Peyer's patch (tissue), 4 donors: ENCODE data around the gene ZFAND2A. TPM values are rescaled to one million over a fixed set of nuclear protein-coding genes. Genes with fewer than 3 reads are reported as not detected.

Source experiments
- DNase-seq, 3 donors: peaks; one replicate each; pipeline ENCODE4 v3.0.0-alpha.2; 2017 to 2019
- H3K27ac ChIP-seq, 4 donors: fragments of 200-600 bp; sonication (generic); one replicate each; pipeline ENCODE4 v1.5.1; 2016 to 2019
- H3K27me3 ChIP-seq, 2 donors: fragments of 200-600 bp; sonication (generic); one replicate each; pipeline ENCODE4 v1.5.1; 2019
- H3K36me3 ChIP-seq, 3 donors: fragments of 200-600 bp; sonication (generic); one replicate each; pipeline ENCODE4 v1.5.1; 2016 to 2019
- H3K4me1 ChIP-seq, 4 donors: fragments of 200-600 bp; sonication (generic); one replicate each; pipeline ENCODE4 v1.5.1; 2016 to 2019
- H3K4me3 ChIP-seq, 4 donors: fragments of 200-600 bp; sonication (generic); 1 replicate in 3 of 4; 2 replicates in 1 of 4; pipeline ENCODE4 v1.5.1; 2016 to 2019; ENCODE audit warnings: mild to moderate bottlenecking in 1 of 4
- H3K9me3 ChIP-seq, 4 donors: fragments of 200-600 bp; sonication (generic); one replicate each; pipeline ENCODE4 v1.5.1; 2016 to 2019; ENCODE audit warnings: mild to moderate bottlenecking in 1 of 4
- CTCF ChIP-seq, 6 experiments: fragments of 450-650 bp in 4 of 6; fragments of 200-600 bp in 2 of 6; sonication (generic) in 1 of 6; IDR thresholded peaks; one replicate each; pipeline ENCODE4 v1.5.1; 2017 to 2019; ENCODE audit warnings: antibody characterized with exemption in 6 of 6, mild to moderate bottlenecking in 3 of 6, moderate library complexity in 1 of 6
- POLR2A ChIP-seq, 2 donors: fragments of 450-650 bp; IDR thresholded peaks; one replicate each; pipeline ENCODE4 v1.5.1; 2017; ENCODE audit warnings: antibody characterized with exemption in 2 of 2, mild to moderate bottlenecking in 2 of 2, moderate library complexity in 2 of 2
- total RNA-seq, 4 donors: library from RNA; depleted of rRNA; stranded (reverse); fragments of >200 nt; gene quantifications; one replicate each; pipeline ENCODE4 v1.1.0, GENCODE V29; 2016

Gene ZFAND2A
- total RNA-seq, 4 donors from 2014 or later, result 16.0 to 30.5 (median 24.8) TPM

- Histone ChIP-seq H3K4me1 (no peaks in the 10 kb centered on the region), H3K36me3 (no peaks in the 10 kb centered on the region), H3K27me3 (no peaks in the 10 kb centered on the region), H3K4me3 (no peak overlapping the region), H3K9me3 (no peaks in the 10 kb centered on the region), H3K27ac (no peak overlapping the region)
- TF ChIP-seq POLR2A (IDR thresholded peaks at IDR 0.05), result no peak
- DNase-seq, result no peak
Measured at GRCh38 chr7:1127001-1127400, 33.0 kb downstream of the ZFAND2A start.

GRCh38 chr7:1125603-1125969 is 34.4 kb downstream of the ZFAND2A start:
- H3K4me1 ChIP-seq, result no peaks in the 10 kb centered on the region
- H3K27me3 ChIP-seq, result no peaks in the 10 kb centered on the region
- no peak for TF ChIP-seq POLR2A (IDR thresholded peaks at IDR 0.05)
- TF ChIP-seq CTCF (IDR thresholded peaks at IDR 0.05), result no peak
- no peak overlapping the region for H3K27ac ChIP-seq
- no peak for DNase-seq
- H3K4me3 ChIP-seq, result no peak overlapping the region
- no peaks in the 10 kb centered on the region for H3K36me3 ChIP-seq
- no peaks in the 10 kb centered on the region for H3K9me3 ChIP-seq

GRCh38 chr7:1124816-1125602 is 35.0 kb downstream of the ZFAND2A start:
- TF ChIP-seq CTCF (IDR thresholded peaks at IDR 0.05), result no peak
- no peak for TF ChIP-seq POLR2A (IDR thresholded peaks at IDR 0.05)
- H3K9me3 ChIP-seq, result no peaks in the 10 kb centered on the region
- H3K4me1 ChIP-seq, result no peaks in the 10 kb centered on the region
- no peak for DNase-seq
- no peak overlapping the region for H3K4me3 ChIP-seq
- H3K27ac ChIP-seq, result no peak overlapping the region
- no peaks in the 10 kb centered on the region for H3K27me3 ChIP-seq
- H3K36me3 ChIP-seq, result no peaks in the 10 kb centered on the region

GRCh38 chr7:1124164-1124563 is 35.8 kb downstream of the ZFAND2A start:
- Histone ChIP-seq H3K27ac (peak overlapping the region in 3 of 4 donors; percentile 26 to 49 (median 31)), H3K4me3 (no peak overlapping the region), H3K9me3 (no peaks in the 10 kb centered on the region), H3K36me3 (no peaks in the 10 kb centered on the region), H3K4me1 (no peaks in the 10 kb centered on the region), H3K27me3 (no peaks in the 10 kb centered on the region)
- TF ChIP-seq POLR2A (IDR thresholded peaks at IDR 0.05) (no peak), CTCF (IDR thresholded peaks at IDR 0.05) (no peak)
- DNase-seq, result no peak

- Histone ChIP-seq H3K9me3 (no peaks in the 10 kb centered on the region), H3K27ac (peak overlapping the region in 3 of 4 donors; percentile 26 to 49 (median 31)), H3K4me3 (no peak overlapping the region), H3K27me3 (no peaks in the 10 kb centered on the region), H3K36me3 (no peaks in the 10 kb centered on the region), H3K4me1 (no peaks in the 10 kb centered on the region)
- no peak for TF ChIP-seq POLR2A (IDR thresholded peaks at IDR 0.05)
- peak in 3 of 6 experiments; percentile 21 to 33 (median 33) for TF ChIP-seq CTCF (IDR thresholded peaks at IDR 0.05)
- DNase-seq, result peak in 1 of 3 donors; percentile 65
Measured at GRCh38 chr7:1123715-1124114, 36.3 kb downstream of the ZFAND2A start.

- no peak for TF ChIP-seq POLR2A (IDR thresholded peaks at IDR 0.05)
- no peak for TF ChIP-seq CTCF (IDR thresholded peaks at IDR 0.05)
- DNase-seq, result no peak
- H3K9me3 ChIP-seq, result no peaks in the 10 kb centered on the region
- H3K4me3 ChIP-seq, result no peak overlapping the region
- no peak overlapping the region for H3K27ac ChIP-seq
- H3K36me3 ChIP-seq, result no peaks in the 10 kb centered on the region
- no peaks in the 10 kb centered on the region for H3K4me1 ChIP-seq
- no peaks in the 10 kb centered on the region for H3K27me3 ChIP-seq
Measured at GRCh38 chr7:1122832-1123501, 37.0 kb downstream of the ZFAND2A start.
